ENCODE results near the gene STAT2.
"Not testable (repeated sequence)": the region's sequence is repeated elsewhere in the genome, so short reads cannot be mapped to it uniquely, and the experiment has no call there.

STAT2 gene
- 106 to 218 (median 161) reads per million in 9 experiments for total RNA-seq

DNA sequence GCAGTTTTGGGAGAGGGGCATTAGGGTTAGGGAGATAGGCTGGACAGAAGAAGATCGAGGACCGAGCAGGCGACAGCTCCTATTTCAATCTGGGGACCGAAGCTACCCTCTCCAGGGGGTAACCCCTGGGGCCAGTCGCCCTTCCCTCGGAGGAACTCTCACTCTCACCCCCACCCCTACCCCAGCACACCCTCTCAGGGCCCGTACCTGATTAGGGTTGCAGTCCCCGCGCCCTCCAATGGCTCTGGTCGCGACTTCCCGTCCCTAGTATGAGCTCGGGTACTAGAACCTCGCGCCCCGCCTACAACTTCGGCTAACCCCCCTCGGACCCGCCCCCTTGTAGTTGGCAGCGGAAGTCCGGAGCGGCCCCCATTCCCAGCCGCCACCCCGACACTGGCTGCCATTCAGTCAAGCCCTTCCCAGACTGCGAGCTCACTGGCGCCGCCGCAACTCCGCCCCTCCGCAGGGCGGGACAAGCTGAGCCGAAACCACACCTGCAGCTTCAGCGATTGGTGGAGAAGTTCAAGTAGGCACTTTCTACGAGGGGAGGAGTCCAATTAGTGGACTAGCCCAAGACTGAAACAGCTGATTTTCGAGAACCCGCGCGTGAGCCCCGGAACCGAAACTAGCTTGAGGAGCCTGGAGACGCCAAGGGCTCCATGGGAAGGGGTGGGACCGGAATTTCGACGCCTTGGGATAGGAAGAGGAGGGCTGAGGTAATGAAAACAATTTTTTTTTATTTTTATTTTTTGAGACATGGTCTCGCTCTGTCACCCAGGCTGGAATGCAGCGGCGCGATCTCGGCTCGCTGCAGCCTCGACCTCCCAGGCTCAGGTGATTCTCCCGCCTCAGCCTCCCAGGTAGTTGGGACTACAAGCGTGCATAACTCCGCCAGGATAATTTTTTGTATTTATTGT is at the start of gene STAT2:
Gene STAT2 (minus strand): TSS at position 257 of the 917 bp plus-strand sequence. CDS start 3,536 bp downstream, outside the sequence.
- H3K4me1 Mint-ChIP-seq (ENCODE audit: low read depth in 2 of 2) = peaks cover 9 to 15% of the 10 kb centered on the region in 2 donors
- no peaks in the 10 kb centered on the region for H3K27me3 Mint-ChIP-seq
- peak within 1 kb of the TSS; percentile 91 to 98 for H3K27ac Mint-ChIP-seq
- no peaks in the 10 kb centered on the region for H3K9me3 Mint-ChIP-seq
- peaks cover 41% of the 10 kb centered on the region for H3K36me3 Mint-ChIP-seq (ENCODE audit: insufficient read depth)
- H3K4me3 Mint-ChIP-seq = peak within 1 kb of the TSS; percentile 85 to 97
- ATAC-seq (replicated peaks) (peak; percentile 93), DNase-seq (peak; percentile 99)

GRCh38 chr12:56408799-56409417 is 49.0 kb upstream of the STAT2 start:
- ATAC-seq (replicated peaks) (no peak), DNase-seq (no peak)
- Mint-ChIP-seq H3K4me3 (no peak overlapping the region), H3K36me3 (ENCODE audit: insufficient read depth) (no peaks in the 10 kb centered on the region), H3K27me3 (no peaks in the 10 kb centered on the region), H3K4me1 (ENCODE audit: low read depth in 2 of 2) (no peaks in the 10 kb centered on the region), H3K27ac (no peak overlapping the region), H3K9me3 (no peaks in the 10 kb centered on the region)

DNA sequence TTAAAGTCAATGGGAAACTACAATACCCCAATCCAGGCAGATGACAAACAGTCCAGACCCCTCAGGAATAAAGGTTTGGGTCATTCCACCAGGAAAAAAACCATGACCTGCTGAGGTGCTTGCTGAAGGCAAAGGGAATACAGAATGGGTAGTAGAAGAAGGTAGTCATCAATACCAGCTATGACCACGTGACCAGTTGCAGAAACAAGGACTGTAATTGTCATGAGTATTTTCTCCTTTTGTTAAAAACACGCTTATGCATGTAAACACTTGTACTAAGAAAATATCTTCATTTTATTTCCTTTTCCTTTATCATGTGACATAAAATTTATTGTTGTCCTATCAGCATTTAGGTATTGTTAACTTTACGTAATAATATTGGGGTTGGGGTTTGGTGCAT is 44.3 kb upstream of the STAT2 start:
- not testable (repeated sequence) for DNase-seq; ATAC-seq (replicated peaks); H3K9me3 Mint-ChIP-seq; H3K4me3 Mint-ChIP-seq; H3K4me1 Mint-ChIP-seq (ENCODE audit: low read depth in 2 of 2); H3K27ac Mint-ChIP-seq; H3K36me3 Mint-ChIP-seq (ENCODE audit: insufficient read depth); H3K27me3 Mint-ChIP-seq

DNA sequence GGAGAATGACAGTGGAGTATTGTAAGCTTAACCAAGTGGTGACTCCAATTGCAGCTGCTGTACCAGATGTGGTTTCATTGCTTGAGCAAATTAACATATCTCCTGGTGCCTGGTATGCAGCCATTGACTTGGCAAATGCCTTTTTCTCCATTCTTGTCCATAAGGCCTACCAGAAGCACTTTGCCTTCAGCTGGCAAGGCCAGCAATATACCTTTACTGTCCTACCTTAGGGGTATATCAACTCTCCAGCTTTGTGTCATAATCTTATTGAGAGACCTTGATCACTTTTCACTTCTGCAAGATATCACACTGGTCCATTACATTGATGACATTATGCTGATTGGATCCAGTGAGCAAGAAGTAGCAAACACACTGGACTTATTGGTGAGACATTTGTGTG is 41.7 kb upstream of the STAT2 start:
- H3K4me3 Mint-ChIP-seq; DNase-seq; H3K4me1 Mint-ChIP-seq (ENCODE audit: low read depth in 2 of 2); H3K27ac Mint-ChIP-seq; ATAC-seq (replicated peaks); H3K36me3 Mint-ChIP-seq (ENCODE audit: insufficient read depth); H3K27me3 Mint-ChIP-seq: not testable (repeated sequence)
- peaks cover 0 to 11% of the 10 kb centered on the region in 2 donors for H3K9me3 Mint-ChIP-seq

DNA sequence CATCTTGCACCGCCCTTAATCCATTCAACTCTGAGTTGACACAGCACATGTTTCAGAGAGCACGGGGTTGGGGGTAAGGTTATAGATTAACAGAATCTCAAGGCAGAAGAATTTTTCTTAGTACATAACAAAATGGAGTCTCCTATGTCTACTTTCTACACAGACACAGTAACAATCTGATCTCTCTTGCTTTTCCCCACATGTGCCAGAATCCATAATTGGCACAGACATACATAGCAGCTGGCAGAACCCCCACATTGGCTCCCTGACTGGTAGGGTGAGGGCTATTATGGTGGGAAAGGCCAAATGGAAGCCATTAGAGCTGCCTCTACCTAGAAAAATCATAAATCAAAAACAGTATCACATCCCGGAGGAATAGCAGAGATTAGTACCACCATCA is 41.2 kb upstream of the STAT2 start:
- not testable (repeated sequence) for H3K27me3 Mint-ChIP-seq; H3K27ac Mint-ChIP-seq; H3K4me3 Mint-ChIP-seq; H3K36me3 Mint-ChIP-seq (ENCODE audit: insufficient read depth); DNase-seq; H3K4me1 Mint-ChIP-seq (ENCODE audit: low read depth in 2 of 2); ATAC-seq (replicated peaks)
- peaks cover 0 to 11% of the 10 kb centered on the region in 2 donors for H3K9me3 Mint-ChIP-seq

DNA sequence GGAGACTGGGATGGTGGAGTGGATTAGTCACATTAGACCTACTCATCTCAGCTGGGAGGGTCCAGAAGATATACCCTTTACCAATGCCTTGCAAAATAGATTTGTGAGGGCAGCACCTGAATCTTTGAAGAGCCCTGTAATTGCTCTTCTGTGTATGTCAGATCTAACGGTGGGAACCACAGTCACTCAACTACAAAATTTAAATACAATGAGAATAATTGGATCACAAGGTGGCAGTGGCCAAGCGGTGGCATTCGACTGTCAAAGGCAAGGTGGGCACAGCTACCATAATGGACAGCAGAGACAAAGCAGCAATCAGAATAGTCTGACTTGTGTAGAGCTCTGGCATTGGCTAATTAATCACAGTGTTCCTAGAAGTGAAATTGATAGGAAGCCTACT is 39.6 kb upstream of the STAT2 start:
- not testable (repeated sequence) for H3K36me3 Mint-ChIP-seq (ENCODE audit: insufficient read depth); DNase-seq; H3K4me1 Mint-ChIP-seq (ENCODE audit: low read depth in 2 of 2); H3K4me3 Mint-ChIP-seq; H3K27ac Mint-ChIP-seq; H3K27me3 Mint-ChIP-seq; ATAC-seq (replicated peaks)
- H3K9me3 Mint-ChIP-seq = peaks cover 0 to 11% of the 10 kb centered on the region in 2 donors

DNA sequence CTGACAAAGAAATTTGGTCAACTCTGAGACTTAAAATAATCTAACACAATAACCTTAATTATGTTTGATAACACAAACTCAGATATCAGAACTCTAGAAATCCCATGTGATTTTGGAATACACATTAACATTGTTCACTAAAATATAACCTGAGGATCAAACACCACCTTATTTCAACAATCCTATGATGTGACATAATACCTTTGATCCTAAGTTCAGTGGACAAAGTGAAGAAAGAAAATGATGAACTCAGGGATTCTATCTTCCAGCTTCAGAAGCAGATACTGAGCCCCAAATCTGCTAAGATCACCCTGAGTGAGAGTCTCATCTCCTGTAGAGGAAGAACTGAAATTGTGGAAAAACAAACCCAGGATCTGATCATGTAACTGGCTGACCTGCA is 38.4 kb upstream of the STAT2 start:
- H3K9me3 Mint-ChIP-seq = peaks cover 0 to 11% of the 10 kb centered on the region in 2 donors
- no peak overlapping the region for H3K4me3 Mint-ChIP-seq
- DNase-seq (no peak), ATAC-seq (replicated peaks) (no peak)
- H3K27ac Mint-ChIP-seq = no peak overlapping the region
- no peaks in the 10 kb centered on the region for H3K27me3 Mint-ChIP-seq
- no peaks in the 10 kb centered on the region for H3K36me3 Mint-ChIP-seq (ENCODE audit: insufficient read depth)
- no peaks in the 10 kb centered on the region for H3K4me1 Mint-ChIP-seq (ENCODE audit: low read depth in 2 of 2)

GRCh38 chr12:56392331-56392730 is 32.4 kb upstream of the STAT2 start:
- no peaks in the 10 kb centered on the region for H3K9me3 Mint-ChIP-seq
- H3K4me1 Mint-ChIP-seq (ENCODE audit: low read depth in 2 of 2) = no peaks in the 10 kb centered on the region
- H3K4me3 Mint-ChIP-seq = no peak overlapping the region
- no peak overlapping the region for H3K27ac Mint-ChIP-seq
- H3K27me3 Mint-ChIP-seq = no peaks in the 10 kb centered on the region
- H3K36me3 Mint-ChIP-seq (ENCODE audit: insufficient read depth) = no peaks in the 10 kb centered on the region
- ATAC-seq (replicated peaks) (no peak), DNase-seq (no peak)

DNA sequence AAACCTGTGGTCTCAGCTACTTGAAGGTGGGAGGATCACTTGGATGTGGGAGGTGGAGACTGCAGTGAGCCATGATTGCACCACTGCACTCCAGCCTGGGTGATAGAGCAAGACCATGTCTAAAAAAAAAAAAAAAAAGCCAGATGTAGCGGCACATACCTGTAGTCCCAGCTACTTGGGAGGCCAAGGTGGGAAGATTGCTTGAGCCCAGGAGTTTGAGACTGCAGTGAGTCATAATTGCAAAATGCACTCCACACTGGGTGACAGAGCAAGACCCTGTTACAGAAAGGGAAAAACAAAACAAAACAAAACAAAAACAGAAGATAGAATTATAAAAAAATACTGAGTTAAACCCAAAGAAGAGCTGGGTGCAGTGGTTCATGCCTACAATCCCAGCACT is 31.8 kb upstream of the STAT2 start:
- no peak overlapping the region for H3K4me3 Mint-ChIP-seq
- DNase-seq (no peak), ATAC-seq (replicated peaks) (no peak)
- no peaks in the 10 kb centered on the region for H3K9me3 Mint-ChIP-seq
- H3K27me3 Mint-ChIP-seq = no peaks in the 10 kb centered on the region
- H3K4me1 Mint-ChIP-seq (ENCODE audit: low read depth in 2 of 2) = no peaks in the 10 kb centered on the region
- H3K36me3 Mint-ChIP-seq (ENCODE audit: insufficient read depth) = no peaks in the 10 kb centered on the region
- no peak overlapping the region for H3K27ac Mint-ChIP-seq

GRCh38 chr12:56389412-56389811 is 29.5 kb upstream of the STAT2 start:
- Mint-ChIP-seq H3K9me3 (no peaks in the 10 kb centered on the region), H3K27me3 (no peaks in the 10 kb centered on the region), H3K4me3 (no peak overlapping the region), H3K27ac (no peak overlapping the region), H3K36me3 (ENCODE audit: insufficient read depth) (no peaks in the 10 kb centered on the region), H3K4me1 (ENCODE audit: low read depth in 2 of 2) (no peaks in the 10 kb centered on the region)
- ATAC-seq (replicated peaks) = no peak
- no peak for DNase-seq

DNA sequence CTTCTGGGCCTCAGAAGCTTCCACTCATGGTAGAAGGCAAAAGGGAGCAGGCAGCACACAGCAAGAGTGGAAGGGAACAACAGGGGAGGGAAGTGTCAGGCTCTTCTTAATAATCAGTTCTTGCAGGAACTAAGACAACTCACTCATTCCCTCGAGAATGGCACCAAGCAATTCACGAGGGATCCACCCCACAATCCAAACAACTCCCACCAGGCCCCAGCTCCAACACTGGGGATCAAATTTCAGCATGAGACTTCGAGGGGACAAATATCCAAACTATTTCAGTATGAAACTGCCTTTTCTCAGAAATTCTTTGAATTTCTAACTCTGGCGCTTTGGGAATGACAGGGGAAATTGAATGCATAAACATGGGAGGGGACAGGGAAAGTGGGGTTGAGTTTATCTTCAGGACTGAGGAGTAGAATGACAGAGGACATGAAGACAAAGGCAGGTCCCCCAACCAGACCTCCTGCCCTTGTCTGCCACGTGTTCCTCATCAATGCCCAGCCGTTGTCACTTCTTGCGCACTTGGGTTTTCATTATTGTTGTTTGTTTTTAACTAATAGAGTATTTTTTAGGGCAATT is 27.3 kb upstream of the STAT2 start:
- Mint-ChIP-seq H3K36me3 (ENCODE audit: insufficient read depth) (peaks cover 4% of the 10 kb centered on the region), H3K27ac (no peak overlapping the region), H3K27me3 (no peaks in the 10 kb centered on the region), H3K4me1 (ENCODE audit: low read depth in 2 of 2) (no peaks in the 10 kb centered on the region), H3K4me3 (no peak overlapping the region), H3K9me3 (no peaks in the 10 kb centered on the region)
- ATAC-seq (replicated peaks) (no peak), DNase-seq (no peak)

- no peak overlapping the region for H3K4me3 Mint-ChIP-seq
Measured at GRCh38 chr12:56385873-56386272, 26.0 kb upstream of the STAT2 start.

DNA sequence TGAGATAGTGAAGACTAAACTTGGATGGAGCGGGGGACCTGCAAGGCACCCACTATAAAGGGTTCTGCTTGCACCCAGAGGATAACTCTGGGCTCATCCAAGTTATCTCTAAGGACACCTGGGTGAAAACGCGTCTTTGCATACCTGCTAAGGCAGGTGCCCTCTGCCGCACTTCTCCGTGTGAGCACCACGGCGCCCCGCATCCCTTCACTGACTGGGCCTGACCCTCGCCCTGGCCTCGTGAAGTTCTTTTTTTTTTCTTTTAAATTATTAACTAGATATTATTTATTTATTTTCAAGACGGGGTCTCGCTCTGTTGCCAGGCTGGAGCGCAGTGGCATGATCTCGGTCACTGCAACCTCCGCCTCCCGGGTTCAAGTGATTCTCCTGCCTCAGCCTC is 22.7 kb upstream of the STAT2 start:
- no peak overlapping the region for H3K4me3 Mint-ChIP-seq
- H3K9me3 Mint-ChIP-seq = no peaks in the 10 kb centered on the region
- ATAC-seq (replicated peaks) = no peak

More at GRCh38 chr12:56385873-56386272, 26.0 kb upstream of the STAT2 start:
- DNase-seq (no peak), ATAC-seq (replicated peaks) (no peak)
- no peaks in the 10 kb centered on the region for H3K9me3 Mint-ChIP-seq
- no peaks in the 10 kb centered on the region for H3K4me1 Mint-ChIP-seq (ENCODE audit: low read depth in 2 of 2)
- no peak overlapping the region for H3K27ac Mint-ChIP-seq
- no peaks in the 10 kb centered on the region for H3K27me3 Mint-ChIP-seq
- H3K36me3 Mint-ChIP-seq (ENCODE audit: insufficient read depth) = peaks cover 4% of the 10 kb centered on the region

DNA sequence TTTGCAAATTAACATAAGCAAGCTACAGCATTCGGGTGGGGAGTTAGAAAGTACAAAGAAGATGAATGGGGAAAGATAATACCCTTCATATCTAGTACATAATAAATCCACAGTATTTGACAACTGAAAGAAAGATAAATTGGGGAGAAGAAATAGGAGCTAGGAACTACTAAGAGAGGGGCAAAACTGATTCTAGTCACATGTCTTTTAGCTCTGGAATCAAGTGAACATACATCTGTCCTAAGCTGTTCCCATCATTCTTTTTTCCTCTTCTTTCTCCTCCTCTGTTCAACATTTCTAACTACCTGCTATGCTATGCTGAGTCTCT is 18.0 kb upstream of the STAT2 start:
- ATAC-seq (replicated peaks) = no peak
- Mint-ChIP-seq H3K27me3 (no peaks in the 10 kb centered on the region), H3K9me3 (no peaks in the 10 kb centered on the region), H3K4me1 (ENCODE audit: low read depth in 2 of 2) (no peaks in the 10 kb centered on the region), H3K36me3 (ENCODE audit: insufficient read depth) (peaks cover 2% of the 10 kb centered on the region), H3K4me3 (no peak overlapping the region), H3K27ac (no peak overlapping the region)
- DNase-seq = no peak

More for the DNA sequence above, 22.7 kb upstream of the STAT2 start:
- Mint-ChIP-seq H3K36me3 (ENCODE audit: insufficient read depth) (peaks cover 4% of the 10 kb centered on the region), H3K4me1 (ENCODE audit: low read depth in 2 of 2) (no peaks in the 10 kb centered on the region), H3K27me3 (no peaks in the 10 kb centered on the region), H3K27ac (no peak overlapping the region)
- no peak for DNase-seq

All from effector memory CD8-positive, alpha-beta T cell (primary cell).